HepG2 (cell line): ENCODE data around the gene ZC3H18. TPM values are rescaled to one million over a fixed set of nuclear protein-coding genes. Genes with fewer than 3 reads are reported as not detected.
A peak's percentile ranks its signal among the peaks of the same experiment; 100 is the strongest.

Source experiments
- CENPBD1 ChIP-seq: sonication (generic); formaldehyde crosslinking; IDR thresholded peaks from 2 replicates; pipeline ENCODE4 v1.8.0; 2022; ENCODE audit warnings: missing genetic modification reagents, low read depth, mild to moderate bottlenecking, borderline replicate concordance
- CSRNP2 ChIP-seq: sonication (generic); formaldehyde crosslinking; conservative IDR thresholded peaks from 2 replicates; pipeline ENCODE4 v1.8.0; 2022; ENCODE audit warnings: low read depth, missing genetic modification reagents
- EHMT2 ChIP-seq: fragments of 200-600 bp; sonication (generic); IDR thresholded peaks from 2 replicates; pipeline ENCODE4 v1.7.0; 2017; ENCODE audit warnings: antibody characterized with exemption, low read depth, low read length, borderline replicate concordance
- GABPA ChIP-seq, 2 experiments: IDR thresholded peaks; 2 replicates each; pipeline ENCODE4 v1.6.1; 2011 to 2016; ENCODE audit warnings: low read depth in 2 of 2, low read length in 1 of 2, missing biosample characterization in 1 of 2, missing genetic modification characterization in 1 of 2
- GMEB1 ChIP-seq: sonication (generic); formaldehyde crosslinking; IDR thresholded peaks from 2 replicates; pipeline ENCODE4 v1.5.1; 2020; ENCODE audit warnings: missing genetic modification reagents, mild to moderate bottlenecking, borderline replicate concordance
- HHEX ChIP-seq: IDR thresholded peaks from 2 replicates; pipeline ENCODE4 v1.6.1; 2016; ENCODE audit warnings: control low read depth
- MXI1 ChIP-seq: IDR thresholded peaks from 3 replicates; pipeline ENCODE4 v1.6.1; 2012; ENCODE audit warnings: low read depth, low read length, inconsistent platforms, borderline replicate concordance
- NFAT5 ChIP-seq: sonication (generic); formaldehyde crosslinking; IDR thresholded peaks from 2 replicates; pipeline ENCODE4 v1.4.0; 2020; ENCODE audit warnings: missing genetic modification reagents
- NFE2L1 ChIP-seq: sonication (generic); formaldehyde crosslinking; IDR thresholded peaks from 2 replicates; pipeline ENCODE4 v1.4.0; 2020; ENCODE audit warnings: missing genetic modification reagents, mild to moderate bottlenecking, borderline replicate concordance
- NFKBIZ ChIP-seq: IDR thresholded peaks from 2 replicates; pipeline ENCODE4 v1.6.1; 2018; ENCODE audit warnings: missing genetic modification reagents, missing compliant biosample characterization
- TBP ChIP-seq: sonication (generic); formaldehyde crosslinking; IDR thresholded peaks from 2 replicates; pipeline ENCODE4 v1.5.0; 2020; ENCODE audit warnings: missing genetic modification reagents
- UBTF ChIP-seq: sonication (generic); formaldehyde crosslinking; IDR thresholded peaks from 2 replicates; pipeline ENCODE4 v1.4.0; 2020; ENCODE audit warnings: mild to moderate bottlenecking, missing genetic modification reagents
- ZFP1 ChIP-seq: IDR thresholded peaks from 2 replicates; pipeline ENCODE4 v1.6.1; 2016
- ZNF317 ChIP-seq: sonication (generic); formaldehyde crosslinking; IDR thresholded peaks from 2 replicates; pipeline ENCODE4 v1.5.0; 2020; ENCODE audit warnings: mild to moderate bottlenecking, missing genetic modification reagents
- ZNF335 ChIP-seq: sonication (generic); formaldehyde crosslinking; IDR thresholded peaks from 2 replicates; pipeline ENCODE4 v1.4.0; 2020; ENCODE audit warnings: missing genetic modification reagents
- ZNF34 ChIP-seq: sonication (generic); formaldehyde crosslinking; IDR thresholded peaks from 2 replicates; pipeline ENCODE4 v1.4.0; 2020; ENCODE audit warnings: mild to moderate bottlenecking, missing genetic modification reagents, borderline replicate concordance
- ZNF441 ChIP-seq: sonication (generic); formaldehyde crosslinking; IDR thresholded peaks from 2 replicates; pipeline ENCODE4 v1.7.0; 2021; ENCODE audit warnings: missing genetic modification reagents, borderline replicate concordance
- ZNF530 ChIP-seq: sonication (generic); formaldehyde crosslinking; IDR thresholded peaks from 2 replicates; pipeline ENCODE4 v1.5.0; 2020; ENCODE audit warnings: low read depth, mild to moderate bottlenecking, missing genetic modification reagents
- ZNF672 ChIP-seq: sonication (generic); formaldehyde crosslinking; IDR thresholded peaks from 2 replicates; pipeline ENCODE4 v1.8.1; 2022; ENCODE audit warnings: missing genetic modification reagents
- polyA plus RNA-seq, 8 experiments: library from polyadenylated mRNA; depleted of rRNA in 3 of 8; stranded (reverse) in 7 of 8; unstranded in 1 of 8; fragments of >200 nt; fragmentation: Illumina TruSeq in 4 of 8; extraction: Trizol in 4 of 8; gene quantifications; 2 replicates each; pipeline versions ENCODE4 v1.2.1 to v1.2.3, GENCODE V29; 2011 to 2016; ENCODE audit warnings: low read depth in 4 of 8, missing spikeins in 1 of 8, mixed read lengths in 1 of 8; ENCODE audit not compliant: insufficient read depth in 1 of 8
- total RNA-seq, 5 experiments: library from RNA; depleted of rRNA; stranded (reverse); fragments of >200 nt; fragmentation: Illumina TruSeq; extraction: Trizol; gene quantifications; 2 replicates each; pipeline ENCODE4 v1.2.3, GENCODE V29; 2016; ENCODE audit warnings: low read depth in 1 of 5

ZC3H18 gene
- total and polyA plus RNA-seq, 2 of the 13 experiments (the other 11 are each of a cell fraction or from before 2014, with no cell fraction given), result 11.2 to 27.4 TPM

GRCh38 chr16:88650749-88651275 lies 80.6 kb downstream of the ZC3H18 start, which contains the start of gene CYBA (continued):
- no peak for TF ChIP-seq ZFP1 (CRISPR knock-in tag)
- TF ChIP-seq GMEB1 (CRISPR knock-in tag), result 0 out of 2 replicates have a peak, but pooled peaks have one; percentile 2
- no peak for TF ChIP-seq ZNF335
- TF ChIP-seq NFKBIZ (CRISPR knock-in tag), result no peak
- TF ChIP-seq NFAT5, result peak; percentile 62; the same call in 1 of the 2 replicates
- TF ChIP-seq CENPBD1, result no peak
- peak; percentile 49; the same call in 1 of the 3 replicates for TF ChIP-seq MXI1
- no peak for TF ChIP-seq EHMT2
- TF ChIP-seq ZNF672 (CRISPR knock-in tag), result peak; percentile 80
- TF ChIP-seq GABPA (IDR thresholded peaks at IDR 0.05; ENCODE audit: low read depth, low read length), result no peak
- no peak for TF ChIP-seq GABPA (CRISPR knock-in tag; IDR thresholded peaks at IDR 0.05; ENCODE audit: low read depth)
- TF ChIP-seq CSRNP2 (CRISPR knock-in tag), result 0 out of 2 replicates have a peak, but pooled peaks have one; percentile 84
- no peak for TF ChIP-seq TBP (CRISPR knock-in tag)
- 0 out of 2 replicates have a peak, but pooled peaks have one; percentile 39 for TF ChIP-seq UBTF (CRISPR knock-in tag)
- TF ChIP-seq ZNF34, result no peak
- no peak for TF ChIP-seq ZNF441
- TF ChIP-seq ZNF530, result no peak
- TF ChIP-seq NFE2L1 (CRISPR knock-in tag), result no peak
- no peak for TF ChIP-seq ZNF317
- TF ChIP-seq HHEX (CRISPR knock-in tag), result no peak
